GM23338 (cell line): ENCODE measurements around the gene DPF3. TPM values are rescaled to one million over a fixed set of nuclear protein-coding genes. Genes with fewer than 3 reads are reported as not detected.

Source experiments
- ATAC-seq: fragments of 200-7000 bp; cut with Tn5 transposase; 3 replicates; pipeline ENCODE4 v1.9.1; 2020
- DNase-seq: peaks from one replicate; pipeline ENCODE4 v3.0.0-alpha.2; 2015; ENCODE audit warnings: low spot score
- H2AFZ ChIP-seq: fragments of 200-600 bp; sonication (generic); 2 replicates; pipeline ENCODE4 v1.8.0; 2016; ENCODE audit warnings: antibody characterized with exemption, mild to moderate bottlenecking, moderate library complexity
- H3F3A ChIP-seq: fragments of 200-600 bp; sonication (generic); replicated peaks from 2 replicates; pipeline ENCODE4 v1.8.0; 2017; ENCODE audit warnings: antibody characterized with exemption, mixed run types, low read depth
- H3K27ac ChIP-seq: fragments of 200-600 bp; sonication (generic); 2 replicates; pipeline ENCODE4 v1.6.1; 2016; ENCODE audit warnings: low read depth
- H3K27me3 ChIP-seq: fragments of 200-600 bp; sonication (generic); 2 replicates; pipeline ENCODE4 v1.8.0; 2016; ENCODE audit warnings: mild to moderate bottlenecking, mixed run types, moderate library complexity; ENCODE audit not compliant: insufficient read depth
- H3K36me3 ChIP-seq: fragments of 200-600 bp; sonication (generic); 2 replicates; pipeline ENCODE4 v1.8.0; 2016; ENCODE audit warnings: mild to moderate bottlenecking; ENCODE audit not compliant: insufficient read depth
- H3K4me1 ChIP-seq: fragments of 200-600 bp; sonication (generic); 2 replicates; pipeline ENCODE4 v1.8.0; 2016; ENCODE audit warnings: mild to moderate bottlenecking, moderate library complexity; ENCODE audit not compliant: insufficient read depth
- H3K4me2 ChIP-seq: fragments of 200-600 bp; sonication (generic); 2 replicates; pipeline ENCODE4 v1.7.1; 2017; ENCODE audit warnings: mixed run types
- H3K4me3 ChIP-seq: fragments of 200-600 bp; sonication (generic); 2 replicates; pipeline ENCODE4 v1.6.1; 2016; ENCODE audit warnings: mixed run types
- H3K79me2 ChIP-seq: fragments of 200-600 bp; sonication (generic); replicated peaks from 2 replicates; pipeline ENCODE4 v1.8.0; 2017; ENCODE audit warnings: mild to moderate bottlenecking; ENCODE audit not compliant: insufficient read depth
- H3K9me2 ChIP-seq: fragments of 200-600 bp; sonication (generic); 2 replicates; pipeline ENCODE4 v1.8.0; 2017; ENCODE audit not compliant: insufficient read depth
- H4K20me1 ChIP-seq: fragments of 200-600 bp; sonication (generic); replicated peaks from 2 replicates; pipeline ENCODE4 v1.8.0; 2017; ENCODE audit warnings: mild to moderate bottlenecking; ENCODE audit not compliant: insufficient read depth
- H3K27ac Mint-ChIP-seq: 2 replicates; pipeline ENCODE4 v1.8.0; 2020; ENCODE audit warnings: inconsistent platforms, mild to moderate bottlenecking, moderate library complexity, mixed read lengths
- H3K27me3 Mint-ChIP-seq: 3 replicates; pipeline ENCODE4 v1.8.0; 2022; ENCODE audit warnings: low read depth, mild to moderate bottlenecking, moderate library complexity, mixed read lengths, inconsistent platforms; ENCODE audit not compliant: insufficient read depth, poor library complexity
- H3K36me3 Mint-ChIP-seq: 3 replicates; pipeline ENCODE4 v1.8.0; 2021; ENCODE audit warnings: low read depth, mild to moderate bottlenecking, inconsistent platforms, moderate library complexity, mixed read lengths
- H3K4me1 Mint-ChIP-seq: 3 replicates; pipeline ENCODE4 v1.8.0; 2020; ENCODE audit warnings: mild to moderate bottlenecking, inconsistent platforms, mixed read lengths
- H3K4me3 Mint-ChIP-seq: 3 replicates; pipeline ENCODE4 v1.8.0; 2021; ENCODE audit warnings: moderate library complexity, mild to moderate bottlenecking, inconsistent platforms, mixed read lengths
- H3K9me3 Mint-ChIP-seq: 3 replicates; pipeline ENCODE4 v1.8.0; 2020; ENCODE audit warnings: moderate library complexity, mild to moderate bottlenecking, inconsistent platforms, mixed read lengths
- CREB1 ChIP-seq: fragments of 250-450 bp; sonication (Bioruptor Pico); IDR thresholded peaks from 2 replicates; pipeline ENCODE4 v1.5.0; 2020; ENCODE audit warnings: low read depth, mild to moderate bottlenecking, moderate library complexity
- EZH2 ChIP-seq: fragments of 200-600 bp; sonication (generic); IDR thresholded peaks from one replicate; pipeline ENCODE4 v1.8.0; 2017; ENCODE audit warnings: antibody characterized with exemption, mild to moderate bottlenecking, low read depth; ENCODE audit not compliant: unreplicated experiment
- EZH2phosphoT487 ChIP-seq: fragments of 200-600 bp; sonication (generic); IDR thresholded peaks from one replicate; pipeline ENCODE4 v1.8.1; 2018; ENCODE audit warnings: antibody characterized with exemption; ENCODE audit not compliant: unreplicated experiment
- JUNB ChIP-seq: IDR thresholded peaks from one replicate; pipeline ENCODE4 v1.6.1; 2016; ENCODE audit warnings: antibody characterized with exemption; ENCODE audit not compliant: unreplicated experiment
- NANOG ChIP-seq: IDR thresholded peaks from 2 replicates; pipeline ENCODE4 v1.6.1; 2016; ENCODE audit warnings: antibody characterized with exemption, borderline replicate concordance
- POLR2AphosphoS5 ChIP-seq: IDR thresholded peaks from 2 replicates; pipeline ENCODE4 v1.6.1; 2016; ENCODE audit warnings: antibody characterized with exemption, low read depth
- ZNF114 ChIP-seq: fragments of 250-450 bp; sonication (Bioruptor Pico); IDR thresholded peaks from 2 replicates; pipeline ENCODE4 v1.5.0; 2020; ENCODE audit warnings: mild to moderate bottlenecking, moderate library complexity
- ZNF331 ChIP-seq: fragments of 250-450 bp; sonication (Bioruptor Pico); IDR thresholded peaks from 2 replicates; pipeline ENCODE4 v1.5.0; 2020; ENCODE audit warnings: low read depth, mild to moderate bottlenecking, moderate library complexity
- polyA plus RNA-seq: library from polyadenylated mRNA; unstranded; fragments of >200 nt; fragmentation: Nextera tagmentation; extraction: Ambion mirVana; gene quantifications from 2 replicates; pipeline ENCODE4 v1.2.1, GENCODE V29; 2016
- total RNA-seq: library from RNA; depleted of rRNA; stranded (reverse); fragments of >200 nt; shearing (Covaris generic); gene quantifications from 2 replicates; pipeline ENCODE4 v1.2.3, GENCODE V29; 2014
- TF ChIP-seq, protein P1 (sequence below): IDR thresholded peaks from one replicate; pipeline ENCODE4 v1.6.1; 2018; ENCODE audit warnings: antibody characterized with exemption; ENCODE audit not compliant: unreplicated experiment
- TF ChIP-seq, protein P2 (sequence below), 2 experiments: fragments of 200-600 bp in 1 of 2; sonication (generic) in 1 of 2; conservative IDR thresholded peaks; 2 replicates each; pipeline versions ENCODE4 v1.5.1 to v1.6.1; 2016 to 2017; ENCODE audit warnings: antibody characterized with exemption in 2 of 2, low read depth in 2 of 2, mild to moderate bottlenecking in 2 of 2, moderate library complexity in 1 of 2

DPF3 gene
- total and polyA plus RNA-seq, 2 experiments from 2014 or later: 0.18 to 1.0 TPM

DNA sequence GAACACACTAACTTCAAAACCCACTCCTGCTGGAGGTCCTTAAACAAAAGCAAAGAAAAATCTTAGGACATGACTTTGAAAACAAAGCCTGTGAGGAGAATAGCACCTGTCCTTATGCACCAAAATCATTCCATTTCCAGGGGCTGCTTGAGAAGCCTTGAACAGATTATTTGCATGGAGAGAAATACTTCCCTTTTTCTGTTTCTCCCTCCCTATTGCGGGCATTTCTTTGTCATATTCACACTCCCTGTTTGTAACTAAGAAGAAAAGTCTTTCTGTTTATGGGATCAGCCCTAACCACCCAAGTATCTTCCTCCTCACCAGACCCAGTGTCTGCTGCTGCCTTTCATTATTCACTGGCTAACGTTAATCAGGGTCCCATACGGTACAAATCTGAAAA, 218.8 kb downstream of the DPF3 start:
- Histone ChIP-seq H3K79me2 (no peaks in the 10 kb centered on the region), H3K9me2 (peaks cover 3% of the 10 kb centered on the region; the same call in 1 of the 2 replicates), H3F3A (no peaks in the 10 kb centered on the region), H3K4me2 (no peak overlapping the region), H3K27me3 (no peaks in the 10 kb centered on the region), H3K27ac (no peak overlapping the region), H4K20me1 (no peaks in the 10 kb centered on the region), H3K36me3 (no peaks in the 10 kb centered on the region), H2AFZ (no peak overlapping the region), H3K4me3 (no peak overlapping the region), H3K4me1 (0 out of 2 replicates have a peak, but pooled peaks cover 4% of the 10 kb centered on the region)
- no peak for TF ChIP-seq CREB1
- Mint-ChIP-seq H3K36me3 (no peaks in the 10 kb centered on the region), H3K27ac (no peak overlapping the region), H3K4me3 (no peak overlapping the region), H3K9me3 (no peaks in the 10 kb centered on the region), H3K27me3 (peaks cover 6% of the 10 kb centered on the region), H3K4me1 (peaks cover 12% of the 10 kb centered on the region)
- ATAC-seq (no peak), DNase-seq (no peak)

DNA sequence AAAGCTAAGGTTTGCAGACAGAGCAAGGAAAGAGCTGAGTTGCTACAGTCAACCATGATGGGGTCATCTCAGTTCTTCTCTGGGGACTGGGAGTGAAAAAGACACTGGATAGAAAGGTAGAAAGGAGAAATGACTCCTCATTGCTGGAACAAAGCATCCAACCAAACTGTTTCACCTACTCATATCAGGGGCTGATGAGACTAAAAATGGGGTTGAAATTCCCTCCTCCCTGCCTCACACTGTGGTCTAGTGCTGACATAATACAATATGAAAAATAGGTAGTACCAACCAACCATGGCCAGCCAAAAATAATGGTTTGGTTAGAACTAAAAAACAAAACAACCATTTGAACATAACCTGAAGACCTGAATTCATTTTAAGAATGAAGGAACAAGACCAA, 220.7 kb downstream of the DPF3 start:
- H3K4me3 Mint-ChIP-seq: no peak overlapping the region
- H3K36me3 Mint-ChIP-seq: no peaks in the 10 kb centered on the region
- no peaks in the 10 kb centered on the region for H3K27me3 ChIP-seq
- DNase-seq: no peak
- no peaks in the 10 kb centered on the region for H3K9me3 Mint-ChIP-seq
- H2AFZ ChIP-seq: no peak overlapping the region
- no peak for ATAC-seq
- H3K36me3 ChIP-seq: no peaks in the 10 kb centered on the region
- no peak overlapping the region for H3K4me2 ChIP-seq
- H3F3A ChIP-seq: no peaks in the 10 kb centered on the region
- H3K27me3 Mint-ChIP-seq: peaks cover 8% of the 10 kb centered on the region
- TF ChIP-seq POLR2AphosphoS5 (no peak), NANOG (no peak), EZH2phosphoT487 (no peak), CREB1 (no peak), ZNF114 (CRISPR knock-in tag) (no peak), EZH2 (no peak)
- TF ChIP-seq, protein P1, sequence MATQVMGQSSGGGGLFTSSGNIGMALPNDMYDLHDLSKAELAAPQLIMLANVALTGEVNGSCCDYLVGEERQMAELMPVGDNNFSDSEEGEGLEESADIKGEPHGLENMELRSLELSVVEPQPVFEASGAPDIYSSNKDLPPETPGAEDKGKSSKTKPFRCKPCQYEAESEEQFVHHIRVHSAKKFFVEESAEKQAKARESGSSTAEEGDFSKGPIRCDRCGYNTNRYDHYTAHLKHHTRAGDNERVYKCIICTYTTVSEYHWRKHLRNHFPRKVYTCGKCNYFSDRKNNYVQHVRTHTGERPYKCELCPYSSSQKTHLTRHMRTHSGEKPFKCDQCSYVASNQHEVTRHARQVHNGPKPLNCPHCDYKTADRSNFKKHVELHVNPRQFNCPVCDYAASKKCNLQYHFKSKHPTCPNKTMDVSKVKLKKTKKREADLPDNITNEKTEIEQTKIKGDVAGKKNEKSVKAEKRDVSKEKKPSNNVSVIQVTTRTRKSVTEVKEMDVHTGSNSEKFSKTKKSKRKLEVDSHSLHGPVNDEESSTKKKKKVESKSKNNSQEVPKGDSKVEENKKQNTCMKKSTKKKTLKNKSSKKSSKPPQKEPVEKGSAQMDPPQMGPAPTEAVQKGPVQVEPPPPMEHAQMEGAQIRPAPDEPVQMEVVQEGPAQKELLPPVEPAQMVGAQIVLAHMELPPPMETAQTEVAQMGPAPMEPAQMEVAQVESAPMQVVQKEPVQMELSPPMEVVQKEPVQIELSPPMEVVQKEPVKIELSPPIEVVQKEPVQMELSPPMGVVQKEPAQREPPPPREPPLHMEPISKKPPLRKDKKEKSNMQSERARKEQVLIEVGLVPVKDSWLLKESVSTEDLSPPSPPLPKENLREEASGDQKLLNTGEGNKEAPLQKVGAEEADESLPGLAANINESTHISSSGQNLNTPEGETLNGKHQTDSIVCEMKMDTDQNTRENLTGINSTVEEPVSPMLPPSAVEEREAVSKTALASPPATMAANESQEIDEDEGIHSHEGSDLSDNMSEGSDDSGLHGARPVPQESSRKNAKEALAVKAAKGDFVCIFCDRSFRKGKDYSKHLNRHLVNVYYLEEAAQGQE: no peak
- no peaks in the 10 kb centered on the region for H4K20me1 ChIP-seq
- no peak overlapping the region for H3K27ac Mint-ChIP-seq
- H3K4me3 ChIP-seq: no peak overlapping the region
- H3K27ac ChIP-seq: no peak overlapping the region
- 0 out of 2 replicates have a peak, but pooled peaks cover 4% of the 10 kb centered on the region for H3K4me1 ChIP-seq
- H3K79me2 ChIP-seq: no peaks in the 10 kb centered on the region
- peaks cover 7% of the 10 kb centered on the region for H3K4me1 Mint-ChIP-seq
- peaks cover 3% of the 10 kb centered on the region; the same call in 1 of the 2 replicates for H3K9me2 ChIP-seq

DNA sequence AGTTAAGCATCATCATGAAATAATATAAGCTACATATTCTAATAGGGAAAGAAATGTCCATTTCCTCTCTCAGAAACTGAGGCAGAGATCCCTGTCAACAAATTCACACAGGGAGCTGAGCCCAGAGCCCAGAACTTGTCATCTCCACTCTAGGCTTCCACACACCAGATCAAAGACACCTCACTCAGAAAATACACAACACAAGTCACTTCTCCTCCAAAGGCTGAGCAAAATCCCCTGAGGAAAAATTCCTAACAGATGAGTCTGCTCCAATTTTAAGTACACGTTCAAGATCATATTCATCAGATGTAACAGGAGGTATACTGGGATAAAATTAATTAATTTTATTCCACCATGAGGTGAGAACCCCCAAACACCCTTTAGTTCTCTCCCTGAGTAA, 227.3 kb downstream of the DPF3 start:
- H3K9me3 Mint-ChIP-seq: no peaks in the 10 kb centered on the region
- no peak overlapping the region for H3K4me3 ChIP-seq
- TF ChIP-seq EZH2phosphoT487: no peak
- no peak for TF ChIP-seq ZNF114 (CRISPR knock-in tag)
- TF ChIP-seq, protein P2, sequence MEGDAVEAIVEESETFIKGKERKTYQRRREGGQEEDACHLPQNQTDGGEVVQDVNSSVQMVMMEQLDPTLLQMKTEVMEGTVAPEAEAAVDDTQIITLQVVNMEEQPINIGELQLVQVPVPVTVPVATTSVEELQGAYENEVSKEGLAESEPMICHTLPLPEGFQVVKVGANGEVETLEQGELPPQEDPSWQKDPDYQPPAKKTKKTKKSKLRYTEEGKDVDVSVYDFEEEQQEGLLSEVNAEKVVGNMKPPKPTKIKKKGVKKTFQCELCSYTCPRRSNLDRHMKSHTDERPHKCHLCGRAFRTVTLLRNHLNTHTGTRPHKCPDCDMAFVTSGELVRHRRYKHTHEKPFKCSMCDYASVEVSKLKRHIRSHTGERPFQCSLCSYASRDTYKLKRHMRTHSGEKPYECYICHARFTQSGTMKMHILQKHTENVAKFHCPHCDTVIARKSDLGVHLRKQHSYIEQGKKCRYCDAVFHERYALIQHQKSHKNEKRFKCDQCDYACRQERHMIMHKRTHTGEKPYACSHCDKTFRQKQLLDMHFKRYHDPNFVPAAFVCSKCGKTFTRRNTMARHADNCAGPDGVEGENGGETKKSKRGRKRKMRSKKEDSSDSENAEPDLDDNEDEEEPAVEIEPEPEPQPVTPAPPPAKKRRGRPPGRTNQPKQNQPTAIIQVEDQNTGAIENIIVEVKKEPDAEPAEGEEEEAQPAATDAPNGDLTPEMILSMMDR (conservative IDR thresholded peaks at IDR 0.05; ENCODE audit: low read depth in 2 of 2): no peak
- TF ChIP-seq, protein P1: no peak
- no peak for TF ChIP-seq POLR2AphosphoS5
- no peak for TF ChIP-seq JUNB
- no peak for TF ChIP-seq EZH2
- no peak for TF ChIP-seq ZNF331 (CRISPR knock-in tag)

More for the DNA sequence above, 227.3 kb downstream of the DPF3 start:
- Histone ChIP-seq H3F3A (no peaks in the 10 kb centered on the region), H3K79me2 (no peaks in the 10 kb centered on the region), H3K36me3 (no peaks in the 10 kb centered on the region), H3K27me3 (no peaks in the 10 kb centered on the region), H2AFZ (no peak overlapping the region), H3K9me2 (0 out of 2 replicates have a peak, but pooled peaks cover 4% of the 10 kb centered on the region), H3K27ac (no peak overlapping the region), H4K20me1 (no peaks in the 10 kb centered on the region), H3K4me2 (no peak overlapping the region), H3K4me1 (0 out of 2 replicates have a peak, but pooled peaks cover 4% of the 10 kb centered on the region)
- ATAC-seq: no peak
- H3K4me3 Mint-ChIP-seq: no peak overlapping the region
- H3K27ac Mint-ChIP-seq: no peak overlapping the region
- no peaks in the 10 kb centered on the region for H3K36me3 Mint-ChIP-seq
- peaks cover 7% of the 10 kb centered on the region for H3K4me1 Mint-ChIP-seq
- peaks cover 6% of the 10 kb centered on the region for H3K27me3 Mint-ChIP-seq
- DNase-seq: no peak
